H1 (cell line): ENCODE measurements around the gene MRPL40.

Experiments
- CHD2 ChIP-seq: IDR thresholded peaks from 2 replicates; pipeline ENCODE4 v1.6.1; 2012; ENCODE audit warnings: low read length, improper control_type of control experiment
- CTCF ChIP-seq, 3 experiments: IDR thresholded peaks; 1 replicate in 2 of 3; 2 replicates in 1 of 3; pipeline versions ENCODE4 v1.5.1 to v1.6.1; 2011; ENCODE audit warnings: low read length in 3 of 3, mild to moderate bottlenecking in 3 of 3, inconsistent platforms in 2 of 3, low read depth in 1 of 3, moderate library complexity in 1 of 3; ENCODE audit not compliant: insufficient read depth in 1 of 3; ENCODE audit errors: control extremely low read depth in 1 of 3
- EP300 ChIP-seq, 2 experiments: IDR thresholded peaks; 1 replicate in 1 of 2; 2 replicates in 1 of 2; pipeline ENCODE4 v1.6.1; 2011 to 2012; ENCODE audit warnings: low read depth in 2 of 2, low read length in 2 of 2, mild to moderate bottlenecking in 2 of 2, borderline replicate concordance in 1 of 2, inconsistent platforms in 1 of 2, moderate library complexity in 1 of 2
- POLR2AphosphoS5 ChIP-seq: IDR thresholded peaks from 2 replicates; pipeline ENCODE4 v1.6.1; 2011; ENCODE audit warnings: low read depth, low read length
- SAP30 ChIP-seq: fragments of 300-600 bp; sonication (generic); IDR thresholded peaks from 2 replicates; pipeline ENCODE4 v1.7.1; 2012; ENCODE audit warnings: low read length, moderate library complexity, mild to moderate bottlenecking, inconsistent platforms; ENCODE audit not compliant: insufficient read depth, insufficient replicate concordance

GRCh38 chr22:19412923-19413322 lies 19.4 kb upstream of the MRPL40 start:
- TF ChIP-seq CTCF (IDR thresholded peaks at IDR 0.05; ENCODE audit: control extremely low read depth in 1 of 3, insufficient read depth in 1 of 3, low read depth in 1 of 3, low read length in 3 of 3) (no peak), POLR2AphosphoS5 (no peak), EP300 (IDR thresholded peaks at IDR 0.05; ENCODE audit: borderline replicate concordance in 1 of 2, low read depth in 2 of 2, low read length in 2 of 2) (no peak), CHD2 (no peak), SAP30 (no peak)
